DLD1 (cell line): Measurements from ENCODE around the gene BEAN1.
"Not testable (repeated sequence)": the region's sequence is repeated elsewhere in the genome, so short reads cannot be mapped to it uniquely, and the experiment has no call there.

ENCODE experiments used
- in situ Hi-C: cut with HindIII; loops from 2 replicates; pipeline ENCODE4 v1.10.0; 2017; ENCODE audit warnings: low sequenced_read_pairs

The BEAN1 gene

GRCh38 chr16:66483689-66484452 is 56.8 kb downstream of the BEAN1 start:
- in situ Hi-C loops, result no loop called here

DNA sequence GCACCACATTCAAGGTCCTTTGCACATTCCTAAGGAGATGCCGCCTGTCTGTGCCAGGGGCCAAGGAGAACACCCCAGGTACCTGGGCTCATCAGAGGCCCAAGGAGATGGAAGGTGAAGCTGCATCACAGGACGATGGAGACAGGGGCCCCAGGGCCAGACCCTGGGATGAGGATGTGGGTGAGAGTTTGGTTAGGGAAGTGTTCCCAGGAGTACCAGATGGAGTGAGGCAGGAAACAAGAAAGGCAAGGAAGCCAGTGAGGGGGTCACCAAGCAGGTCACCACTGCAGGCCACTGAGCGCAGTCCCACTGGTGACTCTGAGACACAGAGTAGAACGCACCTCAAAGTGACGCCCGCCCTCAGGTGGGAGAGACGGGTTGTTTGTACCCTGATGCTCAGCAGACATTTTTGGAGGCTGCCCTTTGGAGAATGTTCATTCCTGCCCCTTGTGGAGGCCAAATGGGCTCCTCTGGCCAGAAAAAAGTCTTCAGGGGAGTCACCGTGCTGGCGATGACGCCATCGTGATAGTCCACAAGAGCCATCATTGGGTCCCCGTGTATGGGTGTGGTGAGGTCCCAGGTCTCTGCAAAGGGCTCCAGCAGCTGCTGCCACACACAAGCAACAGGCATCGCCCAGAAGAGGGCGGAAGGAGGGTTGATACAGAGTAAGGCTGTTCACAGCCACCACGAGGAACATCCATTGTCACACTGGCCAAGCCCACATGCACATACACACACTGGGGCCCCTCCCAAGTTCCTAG is 57.5 kb downstream of the BEAN1 start:
- in situ Hi-C loops, result no loop called here

- in situ Hi-C loops, result no loop called here
These were observed 58.3 kb downstream of the BEAN1 start for GRCh38 chr16:66485376-66485775.

- in situ Hi-C loops, result no loop called here
These were observed 59.2 kb downstream of the BEAN1 start for GRCh38 chr16:66486199-66486772.

GRCh38 chr16:66486773-66487579 is 59.9 kb downstream of the BEAN1 start:
- in situ Hi-C loops, result no loop called here

DNA sequence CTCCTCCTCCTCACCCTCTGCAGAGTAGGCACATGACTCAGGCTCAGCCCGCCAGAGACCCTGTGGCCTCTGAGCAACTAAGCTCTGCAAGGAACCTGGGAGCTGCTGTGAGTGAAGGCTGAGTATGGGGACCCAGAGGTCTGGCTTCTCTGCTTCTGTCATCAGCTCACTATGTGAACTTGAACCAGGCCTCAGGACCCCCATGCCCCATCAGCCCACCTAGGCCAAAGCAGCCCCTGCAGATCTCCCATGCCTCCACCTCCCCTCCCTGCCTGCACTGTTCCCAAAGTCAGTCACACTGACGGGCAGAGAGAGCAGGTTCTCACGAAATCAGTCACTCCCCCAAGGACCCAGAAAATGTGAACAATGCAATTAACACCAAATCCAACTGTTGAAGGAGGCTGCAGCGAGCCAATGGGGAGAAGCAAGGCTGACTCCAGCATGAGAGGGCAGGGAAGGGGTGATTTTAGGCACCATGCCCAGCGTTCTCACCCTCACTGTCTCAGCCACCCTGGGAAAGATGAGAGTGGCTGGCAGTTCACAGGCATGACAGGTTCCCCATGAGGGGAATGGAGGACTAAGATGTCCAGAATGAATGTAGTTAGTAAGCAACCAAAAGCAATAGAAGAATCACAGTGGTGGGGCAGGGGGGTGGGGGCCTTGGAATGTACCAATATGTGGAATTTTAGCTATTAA is 60.6 kb downstream of the BEAN1 start:
- in situ Hi-C loops, result no loop called here

- in situ Hi-C loops, result no loop called here
These were observed 61.4 kb downstream of the BEAN1 start for GRCh38 chr16:66488505-66488904.

GRCh38 chr16:66489385-66489784 is 62.3 kb downstream of the BEAN1 start:
- in situ Hi-C loops, result no loop called here

DNA sequence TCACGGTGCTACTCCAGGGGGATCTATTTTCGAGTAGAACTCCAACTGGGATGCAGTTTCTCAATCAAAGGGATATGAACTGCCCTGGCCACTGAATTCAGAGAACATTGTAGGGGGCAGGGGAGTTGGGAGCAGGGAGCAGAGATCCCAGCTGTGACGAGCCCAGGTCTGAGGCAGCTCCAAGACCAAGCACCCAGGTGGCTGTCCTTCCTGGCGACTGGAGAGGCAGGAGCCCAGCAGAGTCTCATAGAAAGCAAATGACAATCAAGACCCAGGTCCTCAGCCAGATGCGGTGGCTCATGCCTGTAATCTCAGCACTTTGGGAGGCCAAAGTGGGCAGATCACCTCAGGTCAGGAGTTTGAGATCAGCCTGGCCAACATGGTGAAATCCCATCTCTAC is 62.7 kb downstream of the BEAN1 start:
- in situ Hi-C loops, result no loop called here

GRCh38 chr16:66490774-66491715 is 64.0 kb downstream of the BEAN1 start:
- in situ Hi-C loops, result no loop called here

DNA sequence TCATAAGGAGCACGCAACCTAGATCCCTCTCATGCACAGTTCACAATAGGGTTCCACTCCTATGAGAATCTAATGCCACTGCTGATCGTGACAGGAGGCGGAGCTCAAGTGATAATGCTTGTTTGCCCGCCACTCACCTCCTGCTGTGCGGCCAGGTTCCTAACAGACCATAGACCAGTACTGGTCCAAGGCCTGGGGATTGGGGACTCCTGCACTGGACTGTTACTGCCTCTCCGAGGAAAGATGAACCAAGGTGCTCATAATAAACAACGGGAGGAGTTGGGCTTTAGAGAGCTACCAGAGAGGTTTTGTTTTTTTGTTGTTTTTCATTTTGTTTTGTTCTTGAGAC is 64.6 kb downstream of the BEAN1 start:
- in situ Hi-C loops, result no loop called here

DNA sequence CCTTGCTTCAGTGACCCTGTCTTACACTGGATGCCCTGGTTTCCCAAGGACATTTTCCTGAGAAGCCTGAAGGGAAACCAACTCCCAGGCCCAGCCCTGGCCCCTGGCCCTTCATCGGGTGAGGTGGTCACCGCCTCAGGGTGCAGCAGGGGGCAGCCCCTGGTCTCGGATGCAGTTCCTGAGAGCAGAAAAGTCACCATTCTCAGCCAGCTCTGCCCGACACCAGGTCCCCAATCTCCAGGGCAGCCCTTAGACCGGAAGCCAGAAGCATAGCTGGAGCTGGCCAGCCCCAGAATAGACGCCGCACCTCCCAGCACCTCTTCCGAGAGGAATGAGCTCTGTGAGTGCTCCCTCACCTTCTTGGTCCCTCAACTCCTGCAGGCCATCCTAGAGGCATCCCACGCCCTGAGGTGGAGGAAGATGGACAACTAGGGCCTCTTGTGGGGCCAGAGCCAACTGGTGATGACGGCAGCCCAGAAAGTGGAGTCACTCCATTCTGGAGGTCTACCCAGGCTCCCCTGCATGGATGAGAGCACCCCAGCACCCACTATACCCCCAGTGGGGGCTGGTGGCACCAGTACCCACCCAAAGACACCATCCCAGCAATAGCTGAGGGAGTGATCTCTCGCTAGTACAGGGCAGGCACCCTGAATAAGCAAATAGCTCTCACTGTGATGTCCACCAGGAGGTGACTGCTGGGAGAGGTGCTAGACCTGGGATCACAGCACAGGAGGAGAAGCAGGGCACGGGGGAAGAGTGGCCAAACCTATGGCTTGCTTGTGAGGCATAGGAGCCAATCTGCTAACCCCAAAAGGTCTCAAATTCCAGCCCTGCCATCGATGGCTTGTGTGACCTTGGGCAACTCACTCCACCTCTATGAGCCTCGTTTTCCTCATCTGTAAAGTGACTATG is 66.7 kb downstream of the BEAN1 start:
- in situ Hi-C loops, result no loop called here

- in situ Hi-C loops, result no loop called here
These were observed 67.8 kb downstream of the BEAN1 start for GRCh38 chr16:66494916-66495315.

DNA sequence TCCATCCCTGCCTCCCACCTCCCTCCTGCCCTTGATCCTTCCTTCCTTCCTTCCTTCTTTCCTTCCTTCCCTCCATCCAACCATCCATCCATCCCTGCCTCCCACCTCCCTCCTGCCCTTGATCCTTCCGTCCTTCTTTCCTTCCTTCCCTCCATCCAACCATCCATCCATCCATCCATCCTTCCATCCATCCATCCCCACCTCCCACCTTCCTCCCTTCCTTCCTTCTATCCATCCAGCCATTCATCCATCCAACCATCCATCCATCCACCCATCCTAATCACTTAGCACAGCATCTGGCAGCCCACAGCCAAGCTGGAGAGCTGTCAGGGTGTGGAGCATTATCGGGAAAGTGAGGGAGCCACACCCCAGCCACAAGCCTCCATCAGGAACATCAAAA is 68.3 kb downstream of the BEAN1 start:
- in situ Hi-C loops, result no loop called here

GRCh38 chr16:66496226-66496625 is 69.1 kb downstream of the BEAN1 start:
- in situ Hi-C loops, result not testable (repeated sequence)

DNA sequence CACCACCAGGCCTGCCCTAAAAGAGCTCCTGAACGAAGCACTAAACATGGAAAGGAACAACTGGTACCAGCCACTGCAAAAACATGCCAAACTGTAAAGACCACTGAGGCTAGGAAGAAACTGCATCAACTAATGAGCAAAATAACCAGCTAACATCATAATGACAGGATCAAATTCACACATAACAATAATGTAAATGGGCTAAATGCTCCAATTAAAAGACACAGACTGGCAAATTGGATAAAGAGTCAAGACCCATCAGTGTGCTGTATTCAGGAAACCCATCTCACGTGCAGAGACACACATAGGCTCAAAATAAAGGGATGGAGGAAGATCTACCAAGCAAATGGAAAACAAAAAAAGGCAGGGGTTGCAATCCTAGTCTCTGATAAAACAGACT is 70.8 kb downstream of the BEAN1 start:
- in situ Hi-C loops, result not testable (repeated sequence)

GRCh38 chr16:66501563-66501962 is 74.5 kb downstream of the BEAN1 start:
- in situ Hi-C loops, result not testable (repeated sequence)
